Left ventricle myocardium superior (tissue), 1 donor: Measurements from ENCODE around the gene APOC4. TPM values are rescaled to one million over a fixed set of nuclear protein-coding genes. Genes with fewer than 3 reads are reported as not detected.

ENCODE experiments used
- ATAC-seq: fragments of 200-7000 bp; cut with Tn5 transposase; one replicate; pipeline ENCODE4 v1.9.1; 2020; ENCODE audit warnings: mild to moderate bottlenecking, moderate library complexity
- DNase-seq: peaks from one replicate; pipeline ENCODE4 v3.0.0-alpha.2; 2020
- intact Hi-C: fragments of 100-400 bp; cut with micrococcal nuclease; formaldehyde crosslinking; loops from one replicate; pipeline ENCODE4 v1.11.0; 2022
- total RNA-seq: library from RNA; stranded (reverse); fragmentation: NEBNext Ultra II Directional; extraction: Animal tissue kit (Norgen Biotek cat#: 25700); gene quantifications from one replicate; pipeline ENCODE4 v1.2.1, GENCODE V29; 2021
- donor health status: DM: no; HTN: yes; CAD: no; lungs with severe emphysema.

APOC4 gene
- total RNA-seq, 1 donor from 2014 or later, result not detected

DNA sequence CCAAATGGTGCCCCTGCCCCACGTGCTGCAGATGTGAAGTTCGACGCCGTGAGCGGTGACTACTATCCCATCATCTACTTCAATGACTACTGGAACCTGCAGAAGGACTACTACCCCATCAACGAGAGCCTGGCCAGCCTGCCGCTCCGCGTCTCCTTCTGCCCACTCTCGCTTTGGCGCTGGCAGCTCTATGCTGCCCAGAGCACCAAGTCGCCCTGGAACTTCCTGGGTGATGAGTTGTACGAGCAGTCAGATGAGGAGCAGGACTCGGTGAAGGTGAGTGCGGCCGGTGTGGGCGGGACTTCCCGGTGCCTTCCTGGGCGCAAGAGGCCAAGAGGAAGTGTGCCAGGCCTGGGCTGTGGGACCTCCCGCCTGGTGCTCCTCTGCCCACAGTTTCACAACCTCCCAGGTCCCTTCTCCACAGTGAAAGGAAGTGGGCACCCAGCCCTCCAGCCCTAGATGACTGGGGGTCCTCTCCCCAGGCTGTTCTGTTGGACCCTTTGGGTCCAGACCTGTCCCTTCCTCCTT, 45.2 kb downstream of the APOC4 start:
- ATAC-seq (no peak), DNase-seq (no peak)
- intact Hi-C loops, result no loop called here

GRCh38 chr19:44988273-44988672, 46.2 kb downstream of the APOC4 start:
- ATAC-seq (no peak), DNase-seq (no peak)
- intact Hi-C loops, result no loop called here

DNA sequence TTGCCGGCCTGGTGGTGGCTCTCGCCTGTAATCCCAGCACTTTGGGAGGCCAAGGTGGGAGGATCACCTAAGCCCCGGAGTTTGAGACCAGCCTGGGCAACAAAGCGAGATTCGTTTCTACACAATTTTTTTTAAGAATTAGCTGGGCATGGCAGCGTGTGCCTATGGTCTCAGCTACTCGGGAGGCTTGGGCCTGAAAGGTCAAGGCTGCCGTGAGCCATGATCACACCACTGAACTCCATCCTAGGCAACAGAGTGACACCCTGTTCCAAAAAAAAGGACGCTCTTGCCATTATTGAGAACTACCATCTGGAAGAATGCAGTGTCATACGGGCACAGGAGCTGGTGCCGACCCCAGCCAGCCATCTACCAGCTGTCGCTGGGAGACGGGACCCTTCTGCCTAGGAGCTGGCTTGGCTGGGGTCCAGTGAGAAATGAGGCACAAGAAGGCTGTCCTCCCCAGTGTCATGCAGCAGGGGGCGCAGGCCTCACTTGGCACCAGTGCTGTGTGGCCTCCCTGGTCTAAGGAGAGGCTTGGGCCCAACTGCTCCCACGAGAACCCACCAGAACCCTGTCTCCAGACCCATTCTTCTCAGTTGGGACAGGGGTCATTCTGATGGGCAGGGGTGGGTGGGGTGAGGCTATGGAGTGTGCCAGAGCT, 47.0 kb downstream of the APOC4 start:
- peak; percentile 74 for DNase-seq
- ATAC-seq, result peak; percentile 43
- intact Hi-C loops, result no loop called here

DNA sequence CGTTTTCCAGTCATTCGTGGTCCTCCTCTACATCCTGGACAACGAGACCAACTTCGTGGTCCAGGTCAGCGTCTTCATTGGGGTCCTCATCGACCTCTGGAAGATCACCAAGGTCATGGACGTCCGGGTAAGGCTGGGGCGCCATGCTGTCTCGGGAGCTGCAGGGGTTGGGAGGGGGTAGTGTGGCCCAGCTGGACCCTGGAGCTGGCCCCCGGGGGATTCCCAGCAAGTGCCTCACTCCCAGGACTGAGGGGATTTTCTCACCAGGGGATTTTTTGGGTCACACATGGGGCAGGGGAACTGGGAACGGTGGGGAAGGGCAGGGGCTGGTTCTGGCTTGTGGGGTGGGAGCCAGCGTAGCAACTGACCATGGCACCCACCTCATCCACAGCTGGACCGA, 48.4 kb downstream of the APOC4 start:
- ATAC-seq, result no peak
- no peak for DNase-seq
- intact Hi-C loops, result no loop called here

GRCh38 chr19:44990966-44991365, 48.9 kb downstream of the APOC4 start:
- DNase-seq (no peak), ATAC-seq (no peak)
- intact Hi-C loops, result no loop called here

- intact Hi-C loops, result no loop called here
- no peak for DNase-seq
- ATAC-seq, result no peak
Measured at GRCh38 chr19:44992336-44993163, 50.5 kb downstream of the APOC4 start.

GRCh38 chr19:44993526-44993925, 51.5 kb downstream of the APOC4 start:
- ATAC-seq (no peak), DNase-seq (no peak)
- intact Hi-C loops, result no loop called here

DNA sequence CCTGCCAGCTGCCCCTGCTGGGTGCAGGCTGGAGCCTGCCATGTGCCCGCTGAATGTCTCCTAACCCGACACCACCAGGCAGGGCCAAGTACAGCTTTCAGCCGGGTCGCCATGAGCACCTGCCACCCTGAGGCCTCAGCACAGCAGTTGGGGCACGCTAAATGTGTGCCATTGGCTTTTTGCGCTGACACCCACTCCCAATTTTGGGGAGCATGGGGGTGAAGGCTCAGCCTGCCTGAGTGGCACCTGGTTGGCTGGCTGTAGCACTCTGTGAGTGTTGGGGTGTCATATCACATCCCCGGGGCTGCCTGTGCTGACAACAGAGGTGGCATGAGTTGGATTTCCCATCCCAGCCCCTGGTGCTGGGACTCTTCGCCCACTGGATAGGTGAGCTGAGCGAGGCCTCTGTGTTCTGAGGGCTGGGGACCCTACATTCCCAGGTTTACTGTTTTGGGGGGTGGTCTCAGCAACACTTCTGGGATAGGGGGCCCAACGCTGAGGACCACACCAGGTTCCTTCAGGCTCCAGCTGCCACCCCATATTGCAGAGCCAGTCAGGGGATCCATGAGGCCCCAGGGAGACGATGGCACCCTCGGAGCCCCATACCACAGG, 52.0 kb downstream of the APOC4 start:
- intact Hi-C loops, result no loop called here
- ATAC-seq, result no peak
- no peak for DNase-seq

Other genes with a start within 250 kb of the APOC4 start
- gene CEACAM16, start 243.1 kb upstream of the APOC4 start, total RNA-seq, result not detected
- 14.5 TPM for gene BCL3, start 193.5 kb upstream of the APOC4 start, total RNA-seq
- not detected for gene CBLC, start 164.3 kb upstream of the APOC4 start, total RNA-seq
- 85.5 TPM for gene BCAM, start 133.1 kb upstream of the APOC4 start, total RNA-seq
- gene NECTIN2, start 95.9 kb upstream of the APOC4 start, total RNA-seq, result 35.4 TPM
- gene TOMM40, start 51.0 kb upstream of the APOC4 start, total RNA-seq, result 49.8 TPM
- gene APOE, start 36.4 kb upstream of the APOC4 start, total RNA-seq, result 18.9 TPM
- 1.7 TPM for gene APOC1, start 27.6 kb upstream of the APOC4 start, total RNA-seq
- not detected for gene APOC2, start 3.8 kb downstream of the APOC4 start, total RNA-seq
- gene CLPTM1, start 13.1 kb downstream of the APOC4 start, total RNA-seq, result 97.6 TPM
- 3.5 TPM for gene RELB, start 59.2 kb downstream of the APOC4 start, total RNA-seq
- gene CLASRP, start 96.8 kb downstream of the APOC4 start, total RNA-seq, result 33.9 TPM
- gene ZNF296, start 134.2 kb downstream of the APOC4 start, total RNA-seq, result 0.20 TPM
- 14.4 TPM for gene GEMIN7, start 137.0 kb downstream of the APOC4 start, total RNA-seq
- 16.0 TPM for gene PPP1R37, start 150.9 kb downstream of the APOC4 start, total RNA-seq
- 0.07 TPM for gene NKPD1, start 218.7 kb downstream of the APOC4 start, total RNA-seq
- 13.7 TPM for gene TRAPPC6A, start 236.0 kb downstream of the APOC4 start, total RNA-seq
- 6.0 TPM for gene BLOC1S3, start 236.5 kb downstream of the APOC4 start, total RNA-seq